SK-N-SH (cell line): Measurements from ENCODE around the gene SETD1B. TPM values are rescaled to one million over a fixed set of nuclear protein-coding genes. Genes with fewer than 3 reads are reported as not detected.

Source experiments
- CTCF ChIA-PET: fragments of 300-600, 350-600 bp; formaldehyde crosslinking; extraction: SDS; loops from one replicate; lab custom pipeline; 2021; lab: Yijun Ruan, JAX
- POLR2A ChIA-PET: fragments of 350-600 bp; sonication (Branson Sonifier 250); formaldehyde crosslinking; extraction: SDS; loops from one replicate; lab custom pipeline; 2020; ENCODE audit warnings: antibody characterized with exemption, inconsistent platforms; lab: Yijun Ruan, JAX
- DNase-seq: peaks from one replicate; pipeline ENCODE4 v3.0.0; 2012
- H2AFZ ChIP-seq: fragments of 200-600 bp; sonication (generic); 2 replicates; pipeline ENCODE4 v1.8.1; 2016; ENCODE audit warnings: antibody characterized with exemption, mild to moderate bottlenecking, low read depth
- H3F3A ChIP-seq: fragments of 200-600 bp; sonication (generic); replicated peaks from 2 replicates; pipeline ENCODE3; 2016; ENCODE audit warnings: antibody characterized with exemption, mild to moderate bottlenecking; ENCODE audit not compliant: insufficient read depth
- H3K27ac ChIP-seq, 2 experiments: fragments of 200-500 bp in 1 of 2; fragments of 200-600 bp in 1 of 2; sonication (Bioruptor generic) in 1 of 2; sonication (generic), shearing (Covaris generic) in 1 of 2; 2 replicates each; pipeline versions ENCODE4 v1.5.1 to v1.6.1; 2014 to 2016; ENCODE audit warnings: low read depth in 2 of 2, inconsistent platforms in 1 of 2, low read length in 1 of 2, mild to moderate bottlenecking in 1 of 2, mixed read lengths in 1 of 2
- H3K27me3 ChIP-seq: fragments of 200-600 bp; sonication (generic), shearing (Covaris generic); 2 replicates; pipeline ENCODE4 v1.6.1; 2016; ENCODE audit warnings: mixed run types; ENCODE audit not compliant: insufficient read depth
- H3K36me3 ChIP-seq, 2 experiments: fragments of 200-500 bp in 1 of 2; fragments of 200-600 bp in 1 of 2; sonication (Bioruptor generic) in 1 of 2; sonication (generic) in 1 of 2; replicated peaks in 1 of 2; 2 replicates each; pipeline versions ENCODE3 to v1.5.1; 2014 to 2016; ENCODE audit warnings: low read length in 1 of 2, mild to moderate bottlenecking in 1 of 2; ENCODE audit not compliant: insufficient read depth in 2 of 2, control insufficient read depth in 1 of 2
- H3K4me1 ChIP-seq, 2 experiments: fragments of 200-500 bp in 1 of 2; fragments of 200-600 bp in 1 of 2; sonication (Bioruptor generic) in 1 of 2; sonication (generic), shearing (Covaris generic) in 1 of 2; 2 replicates each; pipeline versions ENCODE4 v1.5.1 to v1.6.1; 2014 to 2016; ENCODE audit warnings: low read depth in 1 of 2, low read length in 1 of 2, mixed run types in 1 of 2; ENCODE audit not compliant: insufficient read depth in 2 of 2, control insufficient read depth in 1 of 2
- H3K4me2 ChIP-seq: fragments of 200-600 bp; sonication (generic), shearing (Covaris generic); 2 replicates; pipeline ENCODE4 v1.6.1; 2017; ENCODE audit warnings: mixed run types
- H3K4me3 ChIP-seq, 2 experiments: fragments of 200-500 bp in 1 of 2; fragments of 200-600 bp in 1 of 2; sonication (Bioruptor generic) in 1 of 2; sonication (generic), shearing (Covaris generic) in 1 of 2; 2 replicates each; pipeline versions ENCODE4 v1.5.1 to v1.8.1; 2014 to 2016; ENCODE audit warnings: low read depth in 2 of 2, inconsistent platforms in 1 of 2, low read length in 1 of 2, mild to moderate bottlenecking in 1 of 2, mixed read lengths in 1 of 2, moderate library complexity in 1 of 2
- H3K79me2 ChIP-seq: fragments of 200-600 bp; sonication (generic); 2 replicates; pipeline ENCODE4 v1.8.1; 2017; ENCODE audit warnings: mild to moderate bottlenecking; ENCODE audit not compliant: insufficient read depth
- H3K9ac ChIP-seq: fragments of 200-600 bp; sonication (generic); 2 replicates; pipeline ENCODE4 v1.6.1; 2017; ENCODE audit warnings: mixed run types
- H3K9me2 ChIP-seq: fragments of 200-600 bp; sonication (generic); 2 replicates; pipeline ENCODE4 v1.6.1; 2017; ENCODE audit warnings: mixed run types
- H3K9me3 ChIP-seq: fragments of 200-600 bp; sonication (generic); 2 replicates; pipeline ENCODE4 v1.6.1; 2017; ENCODE audit warnings: mixed run types, mild to moderate bottlenecking, moderate library complexity
- H4K20me1 ChIP-seq: fragments of 200-600 bp; sonication (generic); 2 replicates; pipeline ENCODE4 v1.6.1; 2017; ENCODE audit warnings: mild to moderate bottlenecking, mixed run types; ENCODE audit not compliant: insufficient read depth
- EZH2phosphoT487 ChIP-seq: fragments of 200-600 bp; sonication (generic); IDR thresholded peaks from 2 replicates; pipeline ENCODE4 v1.6.1; 2017; ENCODE audit warnings: low read depth, mixed run types, mild to moderate bottlenecking, antibody characterized with exemption, moderate library complexity, borderline replicate concordance
- GATA2 ChIP-seq: sonication (generic); formaldehyde crosslinking; IDR thresholded peaks from 2 replicates; pipeline ENCODE4 v1.5.0; 2020; ENCODE audit warnings: mild to moderate bottlenecking, missing genetic modification reagents
- IRF3 ChIP-seq: fragments of 150-350 bp; IDR thresholded peaks from 2 replicates; pipeline ENCODE4 v1.6.1; 2016; ENCODE audit warnings: mild to moderate bottlenecking, low read depth, low read length
- MEF2A ChIP-seq: IDR thresholded peaks from 2 replicates; pipeline ENCODE4 v1.4.0; 2012; ENCODE audit warnings: low read depth, borderline replicate concordance
- MXI1 ChIP-seq: IDR thresholded peaks from 2 replicates; pipeline ENCODE4 v1.6.1; 2012; ENCODE audit warnings: mild to moderate bottlenecking, low read depth, low read length, improper control_type of control experiment
- NFIC ChIP-seq: IDR thresholded peaks from 2 replicates; pipeline ENCODE4 v1.4.0; 2012; ENCODE audit warnings: borderline replicate concordance
- NRF1 ChIP-seq: IDR thresholded peaks from 2 replicates; pipeline ENCODE4 v1.6.1; 2012; ENCODE audit warnings: low read depth, mild to moderate bottlenecking, low read length
- POLR2AphosphoS5 ChIP-seq: IDR thresholded peaks from 2 replicates; pipeline ENCODE4 v1.6.1; 2012; ENCODE audit warnings: low read depth, low read length
- RCOR1 ChIP-seq: fragments of 150-350 bp; IDR thresholded peaks from 2 replicates; pipeline ENCODE4 v1.6.1; 2017; ENCODE audit warnings: antibody characterized with exemption, low read length
- REST ChIP-seq: IDR thresholded peaks from 2 replicates; pipeline ENCODE4 v1.6.1; 2012; ENCODE audit warnings: mild to moderate bottlenecking, low read depth, low read length, moderate library complexity
- TAF1 ChIP-seq: IDR thresholded peaks from 2 replicates; pipeline ENCODE4 v1.6.1; 2012; ENCODE audit warnings: low read depth, mild to moderate bottlenecking, low read length, moderate library complexity, borderline replicate concordance
- YY1 ChIP-seq: IDR thresholded peaks from 2 replicates; pipeline ENCODE4 v1.4.0; 2012; ENCODE audit warnings: low read depth, mild to moderate bottlenecking
- WGBS: methylation state at CpG from one replicate; pipeline ENCODE4 v1.1.6; 2017; ENCODE audit warnings: low lambda C conversion rate; 5-methylcytosine and 5-hydroxymethylcytosine counted together
- polyA plus RNA-seq, 3 experiments: library from polyadenylated mRNA; depleted of rRNA; stranded (reverse); fragments of >200 nt; gene quantifications; 2 replicates each; pipeline ENCODE4 v1.2.3, GENCODE V29; 2012

SETD1B gene
- polyA plus RNA-seq, 1 of the 3 experiments (the other 2 are of a cell fraction), result 2.0 TPM

GRCh38 chr12:121800694-121801594 lies 2.9 kb upstream of the SETD1B start (continued):
- TF ChIP-seq REST (peak; percentile 14; the same call in 1 of the 2 replicates), TAF1 (peak; percentile 81), EZH2phosphoT487 (no peak), YY1 (peak; percentile 85), MEF2A (no peak), RCOR1 (no peak), NRF1 (peak; percentile 28; the same call in 1 of the 2 replicates), NFIC (no peak), MXI1 (no peak), GATA2 (CRISPR knock-in tag) (no peak)

- Histone ChIP-seq H4K20me1 (peaks cover 8% of the 10 kb centered on the region), H3K36me3 (peaks cover 7% of the 10 kb centered on the region in 2 experiments), H3F3A (peaks cover 41% of the 10 kb centered on the region), H3K9ac (peak overlapping the region; percentile 88), H3K4me2 (peak overlapping the region; percentile 77), H3K4me3 (peak overlapping the region; percentile 70 to 73), H3K79me2 (peaks cover 72% of the 10 kb centered on the region), H2AFZ (no peak overlapping the region), H3K4me1 (peaks cover 26 to 39% of the 10 kb centered on the region in 2 experiments), H3K9me2 (no peaks in the 10 kb centered on the region), H3K27ac (peak overlapping the region; percentile 98 to 99), H3K9me3 (no peaks in the 10 kb centered on the region), H3K27me3 (no peaks in the 10 kb centered on the region)
- WGBS, result 4% methylated on average over 18 of the region's 18 CpGs
- ChIA-PET CTCF (interaction anchor here (0.7 to 18.3 kb wide), 6 partner anchors 7 to 86 kb away, joined by 3 to 675 read pairs (median 10); partner anchors contain the start of genes PSMD9, RHOF and SETD1B), POLR2A (interaction anchor here (1.2 to 3.4 kb wide), 3 partner anchors 9 to 87 kb away, joined by 3 to 30 read pairs (median 3); partner anchors contain the start of gene PSMD9)
- TF ChIP-seq IRF3, result no peak
- no peak for TF ChIP-seq NFIC
- no peak; the same call in 1 of the 2 replicates for TF ChIP-seq TAF1
- TF ChIP-seq POLR2AphosphoS5, result peak; percentile 50; the same call in 1 of the 2 replicates
- DNase-seq, result no peak
Observed at GRCh38 chr12:121801595-121802484, 2.0 kb upstream of the SETD1B start.
